HG03175 (cell line): ENCODE data around the gene LMBR1.
"Not testable (repeated sequence)": the region's sequence is repeated elsewhere in the genome, so short reads cannot be mapped to it uniquely, and the experiment has no call there.

Experiments used
- ATAC-seq: cut with Tn5 transposase; IDR thresholded peaks from one replicate; pipeline ENCODE4 v1.9.1; 2021; ENCODE audit warnings: mild to moderate bottlenecking, moderate library complexity; ENCODE audit not compliant: unreplicated experiment

Gene LMBR1

GRCh38 chr7:156854654-156855053 lies 38.3 kb downstream of the LMBR1 start:
- ATAC-seq, result no peak

- ATAC-seq, result no peak
Measured at GRCh38 chr7:156848979-156849378, 44.0 kb downstream of the LMBR1 start.

GRCh38 chr7:156845379-156846101 lies 47.4 kb downstream of the LMBR1 start:
- ATAC-seq, result no peak

- ATAC-seq, result not testable (repeated sequence)
Measured at GRCh38 chr7:156843582-156843981, 49.4 kb downstream of the LMBR1 start.

GRCh38 chr7:156843157-156843556 lies 49.8 kb downstream of the LMBR1 start:
- ATAC-seq, result no peak

- ATAC-seq, result no peak
Measured at GRCh38 chr7:156842740-156843140, 50.2 kb downstream of the LMBR1 start.

GRCh38 chr7:156842317-156842716 lies 50.7 kb downstream of the LMBR1 start:
- no peak for ATAC-seq

- ATAC-seq, result no peak
Measured at GRCh38 chr7:156841497-156841896, 51.5 kb downstream of the LMBR1 start.

GRCh38 chr7:156840134-156840533 lies 52.8 kb downstream of the LMBR1 start:
- ATAC-seq, result no peak

GRCh38 chr7:156836443-156836842 lies 56.5 kb downstream of the LMBR1 start:
- no peak for ATAC-seq

GRCh38 chr7:156834462-156834861 lies 58.5 kb downstream of the LMBR1 start:
- no peak for ATAC-seq

- no peak for ATAC-seq
Measured at GRCh38 chr7:156833312-156833711, 59.7 kb downstream of the LMBR1 start.

GRCh38 chr7:156832195-156832877 lies 60.6 kb downstream of the LMBR1 start:
- no peak for ATAC-seq

- ATAC-seq, result no peak
Measured at GRCh38 chr7:156829669-156830336, 63.2 kb downstream of the LMBR1 start.

- ATAC-seq, result no peak
Measured at GRCh38 chr7:156827587-156828203, 65.3 kb downstream of the LMBR1 start.

GRCh38 chr7:156823435-156823834 lies 69.5 kb downstream of the LMBR1 start:
- no peak for ATAC-seq

- ATAC-seq, result no peak
Measured at GRCh38 chr7:156820445-156821063, 72.4 kb downstream of the LMBR1 start.

GRCh38 chr7:156819733-156820295 lies 73.2 kb downstream of the LMBR1 start:
- ATAC-seq, result no peak

- no peak for ATAC-seq
Measured at GRCh38 chr7:156818133-156818532, 74.8 kb downstream of the LMBR1 start.

GRCh38 chr7:156816943-156817572 lies 75.9 kb downstream of the LMBR1 start:
- ATAC-seq, result no peak
